Breast epithelium (tissue), 4 donors: Measurements from ENCODE around the gene TMEM270. TPM values are rescaled to one million over a fixed set of nuclear protein-coding genes. Genes with fewer than 3 reads are reported as not detected.
"Not testable (repeated sequence)": the region's sequence is repeated elsewhere in the genome, so short reads cannot be mapped to it uniquely, and the experiment has no call there.

Experiments used
- DNase-seq, 2 donors: peaks; one replicate each; pipeline ENCODE4 v3.0.0-alpha.2; 2019; ENCODE audit warnings: low spot score in 2 of 2
- H3K27ac ChIP-seq, 2 donors: fragments of 200-600 bp; sonication (generic) in 1 of 2; one replicate each; pipeline ENCODE4 v1.5.1; 2016 to 2019; ENCODE audit warnings: mild to moderate bottlenecking in 1 of 2
- H3K27me3 ChIP-seq, 2 donors: fragments of 200-600 bp; sonication (generic) in 1 of 2; one replicate each; pipeline versions ENCODE4 v1.5.1 to v1.6.0; 2017 to 2019; ENCODE audit warnings: control low read depth in 1 of 2, mild to moderate bottlenecking in 1 of 2
- H3K36me3 ChIP-seq: fragments of 200-600 bp; one replicate; pipeline ENCODE4 v1.5.1; 2019
- H3K4me1 ChIP-seq, 2 donors: fragments of 200-600 bp; sonication (generic); one replicate each; pipeline ENCODE4 v1.5.1; 2016 to 2019; ENCODE audit warnings: control low read depth in 1 of 2
- H3K4me3 ChIP-seq, 3 donors: fragments of 200-600 bp; sonication (generic); 1 replicate in 2 of 3; 2 replicates in 1 of 3; pipeline ENCODE4 v1.5.1; 2016 to 2019; ENCODE audit warnings: mild to moderate bottlenecking in 3 of 3, moderate library complexity in 2 of 3
- H3K9me3 ChIP-seq, 2 donors: fragments of 200-600 bp; sonication (generic) in 1 of 2; one replicate each; pipeline ENCODE4 v1.5.1; 2016 to 2019; ENCODE audit warnings: control low read depth in 1 of 2
- POLR2A ChIP-seq: fragments of 450-650 bp; IDR thresholded peaks from one replicate; pipeline ENCODE4 v1.6.1; 2016; ENCODE audit warnings: antibody characterized with exemption, mild to moderate bottlenecking, moderate library complexity
- POLR2AphosphoS5 ChIP-seq, 3 donors: sonication (generic); formaldehyde crosslinking; IDR thresholded peaks; one replicate each; pipeline ENCODE4 v1.6.1; 2017; ENCODE audit warnings: antibody characterized with exemption in 3 of 3
- intact Hi-C: fragments of 100-400 bp; cut with DNase I; formaldehyde crosslinking; loops from one replicate; pipeline ENCODE4 v1.15.1; 2023; ENCODE audit warnings: low total_unique reads
- total RNA-seq, 3 donors: library from RNA; depleted of rRNA; stranded (reverse); fragments of >200 nt; gene quantifications; one replicate each; pipeline ENCODE4 v1.1.0, GENCODE V29; 2016
- TF ChIP-seq, protein P1 (sequence below), 3 donors: fragments of 450-650 bp; IDR thresholded peaks; one replicate each; pipeline ENCODE4 v1.5.1; 2016 to 2017; ENCODE audit warnings: antibody characterized with exemption in 3 of 3, mild to moderate bottlenecking in 3 of 3, moderate library complexity in 3 of 3

TMEM270 gene
- total RNA-seq, 3 donors from 2014 or later = not detected

- H3K9me3 ChIP-seq = no peaks in the 10 kb centered on the region
- TF ChIP-seq POLR2AphosphoS5 (IDR thresholded peaks at IDR 0.05) (no peak), POLR2A (no peak)
- TF ChIP-seq, protein P1, sequence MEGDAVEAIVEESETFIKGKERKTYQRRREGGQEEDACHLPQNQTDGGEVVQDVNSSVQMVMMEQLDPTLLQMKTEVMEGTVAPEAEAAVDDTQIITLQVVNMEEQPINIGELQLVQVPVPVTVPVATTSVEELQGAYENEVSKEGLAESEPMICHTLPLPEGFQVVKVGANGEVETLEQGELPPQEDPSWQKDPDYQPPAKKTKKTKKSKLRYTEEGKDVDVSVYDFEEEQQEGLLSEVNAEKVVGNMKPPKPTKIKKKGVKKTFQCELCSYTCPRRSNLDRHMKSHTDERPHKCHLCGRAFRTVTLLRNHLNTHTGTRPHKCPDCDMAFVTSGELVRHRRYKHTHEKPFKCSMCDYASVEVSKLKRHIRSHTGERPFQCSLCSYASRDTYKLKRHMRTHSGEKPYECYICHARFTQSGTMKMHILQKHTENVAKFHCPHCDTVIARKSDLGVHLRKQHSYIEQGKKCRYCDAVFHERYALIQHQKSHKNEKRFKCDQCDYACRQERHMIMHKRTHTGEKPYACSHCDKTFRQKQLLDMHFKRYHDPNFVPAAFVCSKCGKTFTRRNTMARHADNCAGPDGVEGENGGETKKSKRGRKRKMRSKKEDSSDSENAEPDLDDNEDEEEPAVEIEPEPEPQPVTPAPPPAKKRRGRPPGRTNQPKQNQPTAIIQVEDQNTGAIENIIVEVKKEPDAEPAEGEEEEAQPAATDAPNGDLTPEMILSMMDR (IDR thresholded peaks at IDR 0.05) = no peak
- DNase-seq = no peak
- H3K4me3 ChIP-seq = no peak overlapping the region
- no peaks in the 10 kb centered on the region for H3K4me1 ChIP-seq
- no peaks in the 10 kb centered on the region for H3K27me3 ChIP-seq
- H3K36me3 ChIP-seq = no peaks in the 10 kb centered on the region
- intact Hi-C loops = loop anchor here (10.0 kb wide), 1 partner anchor 239 kb away; no protein-coding TSS in a partner anchor
- no peak overlapping the region for H3K27ac ChIP-seq
Measured at GRCh38 chr7:73844131-73844547, 16.8 kb upstream of the TMEM270 start.

GRCh38 chr7:73844848-73845460, 16.0 kb upstream of the TMEM270 start:
- no peaks in the 10 kb centered on the region for H3K36me3 ChIP-seq
- H3K27me3 ChIP-seq = no peaks in the 10 kb centered on the region
- H3K27ac ChIP-seq = peak overlapping the region in 1 of 2 donors; percentile 63
- no peak for TF ChIP-seq POLR2AphosphoS5 (IDR thresholded peaks at IDR 0.05)
- no peak for TF ChIP-seq POLR2A
- TF ChIP-seq, protein P1 (IDR thresholded peaks at IDR 0.05) = no peak
- intact Hi-C loops = loop anchor here (10.0 kb wide), 1 partner anchor 240 kb away; no protein-coding TSS in a partner anchor
- H3K4me1 ChIP-seq = no peaks in the 10 kb centered on the region
- H3K9me3 ChIP-seq = no peaks in the 10 kb centered on the region
- no peak for DNase-seq
- H3K4me3 ChIP-seq = no peak overlapping the region

DNA sequence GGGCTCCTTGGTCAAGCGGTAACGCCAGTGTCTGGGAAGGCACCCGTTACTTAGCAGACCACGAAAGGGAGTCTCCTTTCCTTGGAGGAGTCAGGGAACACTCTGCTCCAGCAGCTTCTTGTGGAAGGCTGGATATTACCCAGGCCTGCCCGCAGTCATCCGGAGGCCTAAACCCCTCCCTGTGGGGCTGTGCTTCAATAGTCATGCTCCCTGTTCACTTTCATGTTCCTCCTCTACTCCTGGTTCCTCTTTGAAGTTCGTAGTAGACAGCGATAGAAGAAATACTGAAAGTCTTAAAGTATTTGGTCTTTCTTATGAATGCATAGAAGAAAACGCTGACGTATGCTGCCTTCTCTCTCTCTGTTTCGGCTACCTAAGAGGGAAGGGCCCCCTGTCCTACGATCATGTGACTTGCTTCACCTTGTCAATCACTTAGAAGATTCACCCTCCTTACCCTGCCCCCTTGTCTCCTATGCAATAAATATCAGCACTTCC, 15.2 kb upstream of the TMEM270 start:
- H3K4me3 ChIP-seq, H3K9me3 ChIP-seq, H3K36me3 ChIP-seq, DNase-seq, H3K4me1 ChIP-seq, H3K27me3 ChIP-seq: not testable (repeated sequence)
- peak overlapping the region; percentile 55 to 63 for H3K27ac ChIP-seq
- intact Hi-C loops = loop anchor here (2.0 to 10.0 kb wide), 2 partner anchors 35 to 241 kb away; no protein-coding TSS in a partner anchor

GRCh38 chr7:73847941-73848723, 12.8 kb upstream of the TMEM270 start:
- no peak overlapping the region for H3K4me3 ChIP-seq
- intact Hi-C loops = loop anchor here (2.0 to 10.0 kb wide), 2 partner anchors 37 to 243 kb away; no protein-coding TSS in a partner anchor
- no peaks in the 10 kb centered on the region for H3K4me1 ChIP-seq
- H3K27me3 ChIP-seq = no peaks in the 10 kb centered on the region
- H3K27ac ChIP-seq = peak overlapping the region in 1 of 2 donors; percentile 40
- no peak for DNase-seq
- H3K9me3 ChIP-seq = no peaks in the 10 kb centered on the region
- no peaks in the 10 kb centered on the region for H3K36me3 ChIP-seq
- TF ChIP-seq POLR2AphosphoS5 (IDR thresholded peaks at IDR 0.05) (no peak), POLR2A (no peak)
- TF ChIP-seq, protein P1 (IDR thresholded peaks at IDR 0.05) = no peak

- no peaks in the 10 kb centered on the region for H3K36me3 ChIP-seq
- H3K4me1 ChIP-seq = peaks cover 0 to 3% of the 10 kb centered on the region in 2 donors
- DNase-seq = no peak
- TF ChIP-seq POLR2AphosphoS5 (IDR thresholded peaks at IDR 0.05) = peak; percentile 7 to 33 (median 10)
- TF ChIP-seq, protein P1 (IDR thresholded peaks at IDR 0.05) = no peak
- peak overlapping the region; percentile 86 to 96 for H3K27ac ChIP-seq
- H3K27me3 ChIP-seq = no peaks in the 10 kb centered on the region
- H3K4me3 ChIP-seq = no peak overlapping the region
- H3K9me3 ChIP-seq = no peaks in the 10 kb centered on the region
- intact Hi-C loops = loop anchor here (10.0 kb wide), 1 partner anchor 226 kb away; the partner anchor contains the start of gene MLXIPL
Measured at GRCh38 chr7:73850781-73851207, 10.2 kb upstream of the TMEM270 start.
